HepG2 (cell line): ENCODE data around the gene EZH2.

Experiments used
- CEBPB ChIP-seq: IDR thresholded peaks from 2 replicates; pipeline ENCODE4 v1.6.1; 2011; ENCODE audit warnings: low read depth, low read length, improper control_type of control experiment, borderline replicate concordance
- CHD4 ChIP-seq: fragments of 200-600 bp; sonication (generic); IDR thresholded peaks from 2 replicates; pipeline ENCODE4 v1.7.0; 2017; ENCODE audit warnings: mild to moderate bottlenecking, low read length, borderline replicate concordance
- GABPA ChIP-seq, 2 experiments: IDR thresholded peaks; 2 replicates each; pipeline ENCODE4 v1.6.1; 2011 to 2016; ENCODE audit warnings: low read depth in 2 of 2, low read length in 1 of 2, missing biosample characterization in 1 of 2, missing genetic modification characterization in 1 of 2
- SIN3A ChIP-seq: IDR thresholded peaks from 2 replicates; pipeline ENCODE4 v1.6.1; 2011; ENCODE audit warnings: low read depth, mild to moderate bottlenecking, control low read depth, low read length, borderline replicate concordance
- SOX6 ChIP-seq, 2 experiments: fragments of 450-650 bp in 1 of 2; sonication (generic) in 1 of 2; formaldehyde crosslinking in 1 of 2; IDR thresholded peaks; 2 replicates each; pipeline versions ENCODE4 v1.4.0 to v1.6.1; 2017 to 2020; ENCODE audit warnings: antibody characterized with exemption in 1 of 2, mild to moderate bottlenecking in 1 of 2, missing genetic modification reagents in 1 of 2
- SRY ChIP-seq: sonication (generic); formaldehyde crosslinking; IDR thresholded peaks from 2 replicates; pipeline ENCODE4 v1.8.0; 2022; ENCODE audit warnings: mild to moderate bottlenecking, missing genetic modification reagents
- ZNF619 ChIP-seq: sonication (generic); formaldehyde crosslinking; IDR thresholded peaks from 2 replicates; pipeline ENCODE4 v1.4.0; 2020; ENCODE audit warnings: mild to moderate bottlenecking, missing genetic modification reagents
- TF ChIP-seq, protein P1 (sequence below): sonication (generic); formaldehyde crosslinking; IDR thresholded peaks from 2 replicates; pipeline ENCODE4 v1.4.0; 2020; ENCODE audit warnings: missing genetic modification reagents, mild to moderate bottlenecking, borderline replicate concordance

DNA sequence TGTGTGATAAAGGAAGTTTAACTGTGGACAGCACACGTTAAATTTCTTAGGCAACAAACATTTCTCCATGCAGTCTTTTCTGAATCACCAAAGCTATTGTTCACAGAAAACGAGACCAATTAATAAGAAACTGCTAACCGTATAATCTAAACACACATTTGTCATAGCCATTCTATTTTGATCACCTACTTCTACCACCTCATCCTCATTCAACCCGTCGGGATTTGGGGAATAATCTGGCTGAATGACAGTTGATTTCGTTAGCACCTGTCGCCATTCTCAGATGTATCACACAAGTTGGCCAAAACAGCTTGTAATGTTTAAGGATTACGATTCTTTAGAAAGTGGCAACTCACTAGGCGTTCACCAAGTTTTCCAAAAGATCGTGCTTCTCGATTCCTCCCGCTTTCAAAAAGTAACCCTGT is 1.2 kb downstream of the EZH2 start:
- TF ChIP-seq SRY (no peak), SOX6 (IDR thresholded peaks at IDR 0.05) (no peak), SOX6 (CRISPR knock-in tag; IDR thresholded peaks at IDR 0.05) (no peak), GABPA (IDR thresholded peaks at IDR 0.05; ENCODE audit: low read depth, low read length) (no peak), GABPA (CRISPR knock-in tag; IDR thresholded peaks at IDR 0.05; ENCODE audit: low read depth) (no peak), CHD4 (no peak), CEBPB (no peak), ZNF619 (no peak), SIN3A (no peak)
- TF ChIP-seq, protein P1, sequence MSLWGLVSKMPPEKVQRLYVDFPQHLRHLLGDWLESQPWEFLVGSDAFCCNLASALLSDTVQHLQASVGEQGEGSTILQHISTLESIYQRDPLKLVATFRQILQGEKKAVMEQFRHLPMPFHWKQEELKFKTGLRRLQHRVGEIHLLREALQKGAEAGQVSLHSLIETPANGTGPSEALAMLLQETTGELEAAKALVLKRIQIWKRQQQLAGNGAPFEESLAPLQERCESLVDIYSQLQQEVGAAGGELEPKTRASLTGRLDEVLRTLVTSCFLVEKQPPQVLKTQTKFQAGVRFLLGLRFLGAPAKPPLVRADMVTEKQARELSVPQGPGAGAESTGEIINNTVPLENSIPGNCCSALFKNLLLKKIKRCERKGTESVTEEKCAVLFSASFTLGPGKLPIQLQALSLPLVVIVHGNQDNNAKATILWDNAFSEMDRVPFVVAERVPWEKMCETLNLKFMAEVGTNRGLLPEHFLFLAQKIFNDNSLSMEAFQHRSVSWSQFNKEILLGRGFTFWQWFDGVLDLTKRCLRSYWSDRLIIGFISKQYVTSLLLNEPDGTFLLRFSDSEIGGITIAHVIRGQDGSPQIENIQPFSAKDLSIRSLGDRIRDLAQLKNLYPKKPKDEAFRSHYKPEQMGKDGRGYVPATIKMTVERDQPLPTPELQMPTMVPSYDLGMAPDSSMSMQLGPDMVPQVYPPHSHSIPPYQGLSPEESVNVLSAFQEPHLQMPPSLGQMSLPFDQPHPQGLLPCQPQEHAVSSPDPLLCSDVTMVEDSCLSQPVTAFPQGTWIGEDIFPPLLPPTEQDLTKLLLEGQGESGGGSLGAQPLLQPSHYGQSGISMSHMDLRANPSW (CRISPR knock-in tag), result no peak
